Sigmoid colon (tissue), 7 donors: ENCODE results near the gene CASZ1. TPM values are rescaled to one million over a fixed set of nuclear protein-coding genes. Genes with fewer than 3 reads are reported as not detected.

Source experiments
- DNase-seq: peaks from one replicate; pipeline ENCODE4 v3.0.0-alpha.2; 2019
- H3K27ac ChIP-seq, 4 donors: fragments of 200-600 bp; sonication (generic); one replicate each; pipeline ENCODE4 v1.5.1; 2016 to 2019; ENCODE audit warnings: mild to moderate bottlenecking in 1 of 4
- H3K27me3 ChIP-seq, 3 donors: fragments of 200-600 bp; sonication (generic); one replicate each; pipeline ENCODE4 v1.5.1; 2019; ENCODE audit warnings: mild to moderate bottlenecking in 1 of 3
- H3K36me3 ChIP-seq, 4 donors: fragments of 200-600 bp; sonication (generic); one replicate each; pipeline ENCODE4 v1.5.1; 2016 to 2019
- H3K4me1 ChIP-seq, 4 donors: fragments of 200-600 bp; sonication (generic); one replicate each; pipeline ENCODE4 v1.5.1; 2017 to 2019
- H3K4me3 ChIP-seq, 4 donors: fragments of 200-600 bp; sonication (generic); one replicate each; pipeline ENCODE4 v1.5.1; 2017 to 2019; ENCODE audit warnings: mild to moderate bottlenecking in 2 of 4, moderate library complexity in 1 of 4
- H3K9me3 ChIP-seq, 4 donors: fragments of 200-600 bp in 3 of 4; sonication (generic) in 3 of 4; one replicate each; pipeline versions ENCODE4 v1.5.1 to v1.6.1; 2013 to 2019
- EP300 ChIP-seq, 4 donors: sonication (generic); formaldehyde crosslinking; IDR thresholded peaks; one replicate each; pipeline ENCODE4 v1.6.1; 2017; ENCODE audit warnings: antibody characterized with exemption in 4 of 4
- POLR2A ChIP-seq, 2 donors: fragments of 450-650 bp; IDR thresholded peaks; one replicate each; pipeline ENCODE4 v1.6.1; 2016; ENCODE audit warnings: antibody characterized with exemption in 2 of 2, mild to moderate bottlenecking in 2 of 2, moderate library complexity in 2 of 2
- POLR2AphosphoS5 ChIP-seq, 4 donors: sonication (generic); formaldehyde crosslinking; IDR thresholded peaks; one replicate each; pipeline ENCODE4 v1.6.1; 2017; ENCODE audit warnings: antibody characterized with exemption in 4 of 4
- WGBS, 2 donors: extraction: QIAGEN DNeasy Blood & Tissue Kit; methylation state at CpG; one replicate each; pipeline ENCODE4 v1.1.7; 2013; 5-methylcytosine and 5-hydroxymethylcytosine counted together
- intact Hi-C: fragments of 100-400 bp; cut with DNase I; formaldehyde crosslinking; loops from one replicate; pipeline ENCODE4 v1.15.1; 2023
- polyA plus RNA-seq, 3 donors: library from polyadenylated mRNA; stranded (reverse); fragments of 200-250 nt; gene quantifications; one replicate each; pipeline ENCODE4 v1.2.3, GENCODE V29; 2013
- total RNA-seq, 4 donors: library from RNA; depleted of rRNA; stranded (reverse); fragments of >200 nt; gene quantifications; one replicate each; pipeline ENCODE4 v1.1.0, GENCODE V29; 2016
- TF ChIP-seq, protein P1 (sequence below), 4 experiments: fragments of 450-650 bp in 3 of 4; fragments of 200-600 bp in 1 of 4; IDR thresholded peaks; one replicate each; pipeline ENCODE4 v1.5.1; 2016 to 2019; ENCODE audit warnings: antibody characterized with exemption in 4 of 4, mild to moderate bottlenecking in 3 of 4, moderate library complexity in 2 of 4
- donor health status: healthy with polysubstance abuse.
- donor health status: Bipolar disorder and iron deficiency.
- donor health status: healthy.

CASZ1 gene
- total and polyA plus RNA-seq, 7 donors = 4.2 to 47.9 (median 23.6) TPM

DNA sequence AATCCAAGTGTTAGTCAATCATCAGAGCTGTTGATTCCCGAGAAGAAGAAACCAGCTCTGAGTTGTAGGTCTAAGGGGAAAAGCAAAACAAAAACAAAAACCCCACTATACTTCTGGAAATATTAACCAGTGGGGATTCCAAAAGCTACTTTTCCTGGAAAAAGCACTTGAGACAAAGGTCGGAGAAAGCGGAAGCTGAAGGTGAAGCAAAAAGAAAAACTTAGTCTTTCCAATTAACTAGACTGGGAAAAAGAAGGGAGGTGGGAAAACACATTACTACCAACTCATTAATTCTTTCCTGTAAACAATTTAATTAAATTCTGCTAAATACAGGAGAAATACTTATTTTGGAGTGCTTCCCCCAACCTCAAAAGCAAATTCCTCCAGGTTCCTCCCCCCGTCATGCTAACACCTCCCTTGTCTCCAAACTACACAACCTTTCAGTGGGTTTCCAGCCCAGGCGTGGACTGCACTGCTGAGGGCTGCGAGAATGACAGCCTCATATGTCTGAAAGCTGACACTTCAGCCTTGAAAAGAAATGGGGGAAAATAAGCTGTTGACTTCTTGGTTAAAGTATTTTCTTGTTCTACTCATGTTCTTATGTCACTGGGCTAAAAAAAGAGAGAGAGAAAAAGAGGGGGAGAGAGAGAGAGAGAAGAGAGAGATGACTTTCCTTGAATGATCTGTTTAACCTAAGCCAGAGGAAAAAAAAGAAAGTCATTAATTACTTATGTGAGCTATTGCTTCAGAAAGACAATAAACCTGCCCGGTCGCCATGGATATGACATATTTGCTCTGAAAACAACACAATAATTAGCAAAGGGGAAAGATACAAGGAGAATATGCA lies 5.1 kb downstream of the CASZ1 start:
- WGBS, 2 donors = 19 to 32% methylated on average over 8 of the region's 8 CpGs
- no peak for TF ChIP-seq POLR2AphosphoS5 (IDR thresholded peaks at IDR 0.05)
- TF ChIP-seq EP300 (IDR thresholded peaks at IDR 0.05) = no peak
- TF ChIP-seq, protein P1, sequence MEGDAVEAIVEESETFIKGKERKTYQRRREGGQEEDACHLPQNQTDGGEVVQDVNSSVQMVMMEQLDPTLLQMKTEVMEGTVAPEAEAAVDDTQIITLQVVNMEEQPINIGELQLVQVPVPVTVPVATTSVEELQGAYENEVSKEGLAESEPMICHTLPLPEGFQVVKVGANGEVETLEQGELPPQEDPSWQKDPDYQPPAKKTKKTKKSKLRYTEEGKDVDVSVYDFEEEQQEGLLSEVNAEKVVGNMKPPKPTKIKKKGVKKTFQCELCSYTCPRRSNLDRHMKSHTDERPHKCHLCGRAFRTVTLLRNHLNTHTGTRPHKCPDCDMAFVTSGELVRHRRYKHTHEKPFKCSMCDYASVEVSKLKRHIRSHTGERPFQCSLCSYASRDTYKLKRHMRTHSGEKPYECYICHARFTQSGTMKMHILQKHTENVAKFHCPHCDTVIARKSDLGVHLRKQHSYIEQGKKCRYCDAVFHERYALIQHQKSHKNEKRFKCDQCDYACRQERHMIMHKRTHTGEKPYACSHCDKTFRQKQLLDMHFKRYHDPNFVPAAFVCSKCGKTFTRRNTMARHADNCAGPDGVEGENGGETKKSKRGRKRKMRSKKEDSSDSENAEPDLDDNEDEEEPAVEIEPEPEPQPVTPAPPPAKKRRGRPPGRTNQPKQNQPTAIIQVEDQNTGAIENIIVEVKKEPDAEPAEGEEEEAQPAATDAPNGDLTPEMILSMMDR (IDR thresholded peaks at IDR 0.05) = no peak
- no peak for TF ChIP-seq POLR2A (IDR thresholded peaks at IDR 0.05)
- H3K36me3 ChIP-seq = no peaks in the 10 kb centered on the region
- no peak for DNase-seq
- peaks cover 0 to 77% (median 64%) of the 10 kb centered on the region in 4 donors for H3K4me1 ChIP-seq
- intact Hi-C loops = loop anchor here (2.0 to 5.0 kb wide), 2 partner anchors 97 to 149 kb away; no protein-coding TSS in a partner anchor
- peak overlapping the region in 1 of 4 donors; percentile 11 for H3K4me3 ChIP-seq
- peaks cover 7 to 36% (median 11%) of the 10 kb centered on the region in 3 donors for H3K27me3 ChIP-seq
- no peaks in the 10 kb centered on the region for H3K9me3 ChIP-seq
- peak overlapping the region; percentile 32 to 92 (median 90) for H3K27ac ChIP-seq

DNA sequence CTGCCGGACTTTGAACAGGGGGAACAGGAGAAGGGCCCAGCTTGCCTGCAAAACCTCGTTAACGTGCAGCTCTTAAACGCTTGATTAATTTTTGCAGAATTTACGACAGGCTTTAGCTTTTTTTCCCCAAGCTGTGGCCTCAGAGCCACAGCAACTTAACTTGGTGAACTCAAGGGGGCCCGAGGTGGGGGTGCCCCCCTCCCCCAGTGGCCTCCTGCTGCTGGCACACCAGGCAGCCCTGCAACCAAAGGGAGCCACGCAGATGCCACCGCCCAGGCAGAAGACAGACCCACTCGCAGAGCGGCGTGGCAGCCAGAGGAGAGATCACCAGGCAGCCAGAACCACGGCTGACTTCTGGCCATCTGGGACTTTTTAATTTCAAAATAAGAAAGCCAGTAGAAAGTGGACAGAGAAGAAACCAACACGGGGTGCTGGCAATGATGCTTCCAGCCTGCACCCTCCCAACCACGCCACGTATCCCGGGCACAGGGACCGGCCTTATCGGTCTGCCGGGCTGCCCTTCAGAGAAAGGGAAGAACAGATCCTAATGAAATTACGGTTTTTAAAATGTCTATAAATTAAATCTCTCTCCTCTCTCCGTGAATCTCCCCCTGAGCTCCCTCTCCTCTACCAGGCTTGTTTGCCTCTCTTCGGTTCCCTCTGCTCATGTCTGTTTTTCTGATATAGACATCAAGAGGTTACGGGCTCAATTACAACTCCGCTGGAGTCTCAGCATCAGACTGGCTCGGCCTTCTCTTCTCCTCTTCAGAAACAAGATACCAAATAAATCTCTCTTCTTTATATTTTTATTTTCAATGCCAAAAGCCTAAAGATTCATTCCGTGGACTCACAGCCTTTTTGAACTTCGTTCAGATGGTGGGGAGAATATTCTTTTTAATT lies 6.4 kb downstream of the CASZ1 start:
- Histone ChIP-seq H3K4me3 (peak overlapping the region in 2 of 4 donors; percentile 13 to 23), H3K36me3 (no peaks in the 10 kb centered on the region), H3K27ac (peak overlapping the region in 3 of 4 donors; percentile 89 to 92 (median 91)), H3K27me3 (peaks cover 7 to 23% (median 11%) of the 10 kb centered on the region in 3 donors), H3K4me1 (peaks cover 0 to 80% (median 73%) of the 10 kb centered on the region in 4 donors), H3K9me3 (no peaks in the 10 kb centered on the region)
- TF ChIP-seq, protein P1 (IDR thresholded peaks at IDR 0.05) = no peak
- TF ChIP-seq POLR2AphosphoS5 (IDR thresholded peaks at IDR 0.05) = peak in 1 of 4 donors; percentile 36
- intact Hi-C loops = loop anchor here (2.0 to 5.0 kb wide), 3 partner anchors 63 to 148 kb away; no protein-coding TSS in a partner anchor
- DNase-seq = no peak
- WGBS, 2 donors = 68 to 79% methylated on average over 27 of the region's 27 CpGs

DNA sequence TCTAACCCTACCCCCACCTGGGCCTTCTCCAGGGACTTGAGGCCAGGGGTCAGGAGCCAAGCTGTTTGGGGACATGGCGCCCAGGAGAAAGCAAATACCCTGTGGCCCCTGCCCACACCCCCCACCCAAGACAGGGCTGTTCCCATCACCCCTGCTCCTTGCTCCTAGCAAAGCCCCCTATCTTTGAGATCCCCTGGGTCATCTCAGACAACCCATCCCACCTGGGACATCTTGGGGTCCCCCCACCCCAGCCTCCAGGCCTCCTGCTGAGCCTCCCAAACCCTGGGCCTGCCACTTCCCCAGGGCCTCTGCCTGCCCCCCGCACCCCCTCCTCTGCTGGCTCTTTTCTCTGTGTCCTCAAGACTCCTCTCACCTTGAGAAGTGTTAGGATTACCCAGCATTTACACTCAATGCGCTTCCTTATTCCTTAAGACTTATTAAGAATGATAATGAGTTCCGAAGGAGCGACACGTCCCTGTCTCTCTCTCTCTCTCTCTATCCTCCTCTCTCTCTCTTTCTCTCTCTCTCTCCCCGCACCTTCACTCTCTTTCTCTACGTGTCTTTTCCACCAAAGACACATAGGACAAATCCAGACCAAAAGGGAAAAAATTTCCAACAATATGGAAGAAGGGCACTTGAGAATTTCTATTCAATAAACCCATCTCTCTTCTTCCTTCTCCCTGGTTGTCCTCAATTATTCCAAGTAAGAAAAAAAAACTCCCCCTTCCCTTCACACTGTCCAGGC lies 7.2 kb downstream of the CASZ1 start:
- Histone ChIP-seq H3K4me3 (no peak overlapping the region), H3K36me3 (no peaks in the 10 kb centered on the region), H3K9me3 (no peaks in the 10 kb centered on the region), H3K27ac (peak overlapping the region in 3 of 4 donors; percentile 89 to 92 (median 91)), H3K4me1 (peaks cover 0 to 88% (median 73%) of the 10 kb centered on the region in 4 donors), H3K27me3 (peaks cover 7 to 19% (median 7%) of the 10 kb centered on the region in 3 donors)
- DNase-seq = no peak
- 78 to 84% methylated on average over 8 of the region's 8 CpGs for WGBS, 2 donors
- TF ChIP-seq, protein P1 (IDR thresholded peaks at IDR 0.05) = no peak
- TF ChIP-seq EP300 (IDR thresholded peaks at IDR 0.05) (no peak), POLR2A (IDR thresholded peaks at IDR 0.05) (no peak), POLR2AphosphoS5 (IDR thresholded peaks at IDR 0.05) (no peak)
- intact Hi-C loops = loop anchor here (5.0 kb wide), 1 partner anchor 62 kb away; no protein-coding TSS in a partner anchor

DNA sequence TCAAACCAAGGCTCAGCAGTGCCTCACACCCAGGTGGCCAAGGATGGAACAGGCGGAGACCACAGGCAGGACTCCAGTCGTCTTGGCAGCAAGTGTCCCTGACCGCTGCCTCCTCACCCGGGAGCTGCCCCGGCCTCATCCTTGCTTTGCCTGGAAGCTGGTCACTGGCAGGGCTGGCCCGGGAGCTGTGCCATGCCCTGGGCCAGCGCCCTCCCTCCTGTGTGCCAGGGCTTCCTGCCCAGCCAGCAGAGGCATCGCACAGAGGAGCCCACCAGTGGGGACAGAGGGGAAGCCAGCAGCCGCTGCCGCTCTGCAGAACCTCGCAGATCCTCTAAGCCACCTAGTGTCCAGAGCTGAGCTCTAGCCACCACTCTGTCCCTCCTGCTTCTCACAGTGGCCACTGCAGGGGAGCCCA lies 7.8 kb downstream of the CASZ1 start:
- 19 to 52% methylated on average over 11 of the region's 11 CpGs for WGBS, 2 donors
- Histone ChIP-seq H3K36me3 (no peaks in the 10 kb centered on the region), H3K27me3 (peaks cover under 1 to 12% (median 4%) of the 10 kb centered on the region in 3 donors), H3K4me1 (peaks cover 0 to 91% (median 67%) of the 10 kb centered on the region in 4 donors), H3K9me3 (no peaks in the 10 kb centered on the region), H3K27ac (peak overlapping the region in 3 of 4 donors; percentile 89 to 92 (median 91)), H3K4me3 (no peak overlapping the region)
- peak; percentile 82 for DNase-seq
- intact Hi-C loops = loop anchor here (5.0 kb wide), 1 partner anchor 61 kb away; no protein-coding TSS in a partner anchor
- TF ChIP-seq POLR2AphosphoS5 (IDR thresholded peaks at IDR 0.05) (peak in 2 of 4 donors; percentile 20 to 53), POLR2A (IDR thresholded peaks at IDR 0.05) (no peak)
- TF ChIP-seq, protein P1 (IDR thresholded peaks at IDR 0.05) = peak in 3 of 4 experiments; percentile 20 to 31 (median 25)
